Astrocyte (in vitro differentiated cells and primary cell): Measurements from ENCODE around the gene SNCB. TPM values are rescaled to one million over a fixed set of nuclear protein-coding genes. Genes with fewer than 3 reads are reported as not detected.

Experiments used
- DNase-seq: peaks from one replicate; pipeline ENCODE4 v3.0.0-alpha.2; 2010; ENCODE audit warnings: low read depth
- FAIRE-seq: peaks from 2 replicates; lab custom pipeline; 2011; peaks lifted over from hg19 to GRCh38; lab: Jason Lieb, UNC
- H2AFZ ChIP-seq: 2 replicates; pipeline ENCODE4 v1.6.0; 2012; ENCODE audit warnings: low read depth, low read length, inconsistent platforms
- H3K27ac ChIP-seq: 2 replicates; pipeline ENCODE4 v1.5.1; 2011; ENCODE audit warnings: low read depth, low read length, inconsistent platforms
- H3K27me3 ChIP-seq: 2 replicates; pipeline ENCODE4 v1.6.0; 2011; ENCODE audit warnings: low read length, inconsistent platforms; ENCODE audit not compliant: insufficient read depth
- H3K36me3 ChIP-seq: 2 replicates; pipeline ENCODE4 v1.5.1; 2011; ENCODE audit warnings: low read length, inconsistent platforms; ENCODE audit not compliant: insufficient read depth
- H3K4me1 ChIP-seq: 2 replicates; pipeline ENCODE4 v1.5.1; 2011; ENCODE audit warnings: low read length, inconsistent platforms; ENCODE audit not compliant: insufficient read depth
- H3K4me2 ChIP-seq: 2 replicates; pipeline ENCODE4 v1.6.0; 2012; ENCODE audit warnings: low read length, inconsistent platforms
- H3K4me3 ChIP-seq: 2 replicates; pipeline ENCODE4 v1.5.1; 2011; ENCODE audit warnings: low read depth, mild to moderate bottlenecking, low read length, inconsistent platforms; ENCODE audit not compliant: insufficient read depth
- H3K79me2 ChIP-seq: 2 replicates; pipeline ENCODE4 v1.6.0; 2012; ENCODE audit warnings: mild to moderate bottlenecking, low read length, inconsistent platforms; ENCODE audit not compliant: insufficient read depth
- H3K9ac ChIP-seq: 2 replicates; pipeline ENCODE4 v1.6.0; 2012; ENCODE audit warnings: mild to moderate bottlenecking, low read length, inconsistent platforms
- H3K9me3 ChIP-seq: 2 replicates; pipeline ENCODE4 v1.5.1; 2012; ENCODE audit warnings: low read depth, mild to moderate bottlenecking, low read length, inconsistent platforms; ENCODE audit not compliant: insufficient read depth
- H4K20me1 ChIP-seq: 2 replicates; pipeline ENCODE4 v1.6.0; 2012; ENCODE audit warnings: low read length, inconsistent platforms; ENCODE audit not compliant: insufficient read depth
- H3K27ac Mint-ChIP-seq: one replicate; pipeline ENCODE4 v1.8.0; 2021; ENCODE audit warnings: mild to moderate bottlenecking, mixed read lengths; ENCODE audit not compliant: unreplicated experiment
- H3K27me3 Mint-ChIP-seq: one replicate; pipeline ENCODE4 v1.8.0; 2021; ENCODE audit warnings: low read depth, mixed read lengths; ENCODE audit not compliant: unreplicated experiment
- H3K36me3 Mint-ChIP-seq: one replicate; pipeline ENCODE4 v1.8.0; 2021; ENCODE audit warnings: low read depth, mixed read lengths; ENCODE audit not compliant: unreplicated experiment
- H3K4me1 Mint-ChIP-seq: one replicate; pipeline ENCODE4 v1.8.0; 2021; ENCODE audit warnings: low read depth, mixed read lengths; ENCODE audit not compliant: unreplicated experiment
- H3K4me3 Mint-ChIP-seq: one replicate; pipeline ENCODE4 v1.8.0; 2021; ENCODE audit warnings: mild to moderate bottlenecking, moderate library complexity, mixed read lengths; ENCODE audit not compliant: unreplicated experiment
- H3K9me3 Mint-ChIP-seq: one replicate; pipeline ENCODE4 v1.8.0; 2021; ENCODE audit warnings: mild to moderate bottlenecking, mixed read lengths; ENCODE audit not compliant: unreplicated experiment
- CTCF ChIP-seq: IDR thresholded peaks from 2 replicates; pipeline ENCODE4 v1.5.1; 2011; ENCODE audit warnings: low read depth, mild to moderate bottlenecking, inconsistent platforms, low read length, moderate library complexity; ENCODE audit not compliant: insufficient read depth
- EZH2 ChIP-seq: IDR thresholded peaks from 2 replicates; pipeline ENCODE4 v1.6.1; 2012; ENCODE audit warnings: mild to moderate bottlenecking, low read length, inconsistent platforms; ENCODE audit not compliant: insufficient read depth
- total RNA-seq: library from RNA; stranded (reverse); gene quantifications from 2 replicates; pipeline ENCODE4 v1.2.1, GENCODE V29; 2021

Gene SNCB
- total RNA-seq, 1 donor from 2014 or later = 3.4 TPM

GRCh38 chr5:176663566-176663965, 33.2 kb upstream of the SNCB start:
- Histone ChIP-seq H3K4me3 (no peak overlapping the region), H3K79me2 (no peaks in the 10 kb centered on the region), H2AFZ (no peak overlapping the region), H3K4me2 (no peak overlapping the region), H3K27ac (no peak overlapping the region), H3K4me1 (no peaks in the 10 kb centered on the region), H3K36me3 (no peaks in the 10 kb centered on the region), H3K9me3 (no peaks in the 10 kb centered on the region), H3K9ac (no peak overlapping the region), H3K27me3 (peaks cover 28% of the 10 kb centered on the region), H4K20me1 (peaks cover 23% of the 10 kb centered on the region)
- TF ChIP-seq EZH2 (no peak), CTCF (no peak)
- H3K27ac Mint-ChIP-seq = no peak overlapping the region
- no peaks in the 10 kb centered on the region for H3K9me3 Mint-ChIP-seq
- H3K27me3 Mint-ChIP-seq = peaks cover 42% of the 10 kb centered on the region
- H3K4me1 Mint-ChIP-seq = peaks cover 9% of the 10 kb centered on the region
- DNase-seq (no peak), FAIRE-seq (no peak)
- no peak overlapping the region for H3K4me3 Mint-ChIP-seq
- H3K36me3 Mint-ChIP-seq = no peaks in the 10 kb centered on the region

GRCh38 chr5:176662371-176663333, 32.3 kb upstream of the SNCB start:
- H3K27ac ChIP-seq = no peak overlapping the region
- no peaks in the 10 kb centered on the region for H3K4me1 ChIP-seq
- no peak for TF ChIP-seq EZH2
- DNase-seq (no peak), FAIRE-seq (no peak)
- H2AFZ ChIP-seq = no peak overlapping the region
- peaks cover 35% of the 10 kb centered on the region for H3K27me3 Mint-ChIP-seq
- peaks cover 7% of the 10 kb centered on the region for H3K36me3 Mint-ChIP-seq
- H3K27me3 ChIP-seq = peaks cover 25% of the 10 kb centered on the region
- no peaks in the 10 kb centered on the region for H3K79me2 ChIP-seq
- H3K4me2 ChIP-seq = no peak overlapping the region
- H3K9me3 Mint-ChIP-seq = no peaks in the 10 kb centered on the region
- H3K4me3 Mint-ChIP-seq = no peak overlapping the region
- H3K9ac ChIP-seq = no peak overlapping the region
- H3K4me1 Mint-ChIP-seq = peaks cover 17% of the 10 kb centered on the region
- no peaks in the 10 kb centered on the region for H3K9me3 ChIP-seq
- H3K27ac Mint-ChIP-seq = no peak overlapping the region
- H3K4me3 ChIP-seq = no peak overlapping the region
- H4K20me1 ChIP-seq = peaks cover 32% of the 10 kb centered on the region
- H3K36me3 ChIP-seq = no peaks in the 10 kb centered on the region

GRCh38 chr5:176661676-176662075, 31.3 kb upstream of the SNCB start:
- no peak overlapping the region for H3K27ac Mint-ChIP-seq
- peaks cover 23% of the 10 kb centered on the region for H3K27me3 ChIP-seq
- no peaks in the 10 kb centered on the region for H3K9me3 ChIP-seq
- H3K9me3 Mint-ChIP-seq = no peaks in the 10 kb centered on the region
- H3K27me3 Mint-ChIP-seq = peaks cover 32% of the 10 kb centered on the region
- H2AFZ ChIP-seq = no peak overlapping the region
- H3K4me1 Mint-ChIP-seq = peaks cover 17% of the 10 kb centered on the region
- peak overlapping the region; percentile 6 for H3K4me3 Mint-ChIP-seq
- no peaks in the 10 kb centered on the region for H3K4me1 ChIP-seq
- H3K36me3 ChIP-seq = no peaks in the 10 kb centered on the region
- no peak overlapping the region for H3K4me2 ChIP-seq
- FAIRE-seq (no peak), DNase-seq (no peak)
- no peaks in the 10 kb centered on the region for H3K79me2 ChIP-seq
- no peak overlapping the region for H3K27ac ChIP-seq
- H3K4me3 ChIP-seq = no peak overlapping the region
- peaks cover 7% of the 10 kb centered on the region for H3K36me3 Mint-ChIP-seq
- no peak overlapping the region for H3K9ac ChIP-seq
- TF ChIP-seq CTCF (no peak), EZH2 (no peak)
- H4K20me1 ChIP-seq = peaks cover 37% of the 10 kb centered on the region
